EL (cell line): ENCODE data around the gene PVALB.

ENCODE experiments used
- DNase-seq: peaks from one replicate; pipeline ENCODE4 v3.0.0-alpha.2; 2016

The PVALB gene

DNA sequence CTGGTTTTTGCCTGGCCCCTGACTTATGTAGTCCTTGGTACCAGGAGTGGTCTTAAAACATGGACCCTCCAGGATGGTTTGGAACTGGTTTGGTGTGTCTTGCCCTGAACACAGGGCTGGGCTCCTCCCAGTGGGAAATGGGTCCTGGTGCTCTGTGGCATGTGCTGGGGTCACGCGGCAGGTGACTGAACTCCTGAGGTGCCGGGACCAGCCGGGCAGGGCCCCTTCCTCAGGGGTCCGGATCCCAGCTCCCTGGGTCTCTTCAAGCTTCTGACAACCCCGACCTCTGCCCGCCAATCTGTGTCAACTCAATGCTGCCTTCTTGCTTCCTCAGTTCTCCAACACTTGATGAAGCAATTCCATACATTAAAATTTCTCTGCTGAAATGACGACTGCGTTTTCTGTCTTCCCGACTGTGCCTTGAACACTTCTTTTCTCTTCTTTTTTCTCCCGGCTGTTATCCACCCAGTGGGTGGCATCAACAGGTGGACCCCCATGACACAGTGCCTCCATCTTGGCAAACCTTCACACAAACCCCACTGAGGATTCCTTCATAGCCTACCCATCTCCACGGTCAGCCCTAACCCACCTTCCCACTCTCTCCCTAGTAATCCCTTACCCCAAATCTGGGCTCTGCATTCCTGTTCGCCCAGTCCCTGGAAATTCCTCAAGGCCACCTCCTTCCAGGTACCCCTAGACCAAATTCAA lies 45.3 kb downstream of the PVALB start:
- DNase-seq: no peak

DNA sequence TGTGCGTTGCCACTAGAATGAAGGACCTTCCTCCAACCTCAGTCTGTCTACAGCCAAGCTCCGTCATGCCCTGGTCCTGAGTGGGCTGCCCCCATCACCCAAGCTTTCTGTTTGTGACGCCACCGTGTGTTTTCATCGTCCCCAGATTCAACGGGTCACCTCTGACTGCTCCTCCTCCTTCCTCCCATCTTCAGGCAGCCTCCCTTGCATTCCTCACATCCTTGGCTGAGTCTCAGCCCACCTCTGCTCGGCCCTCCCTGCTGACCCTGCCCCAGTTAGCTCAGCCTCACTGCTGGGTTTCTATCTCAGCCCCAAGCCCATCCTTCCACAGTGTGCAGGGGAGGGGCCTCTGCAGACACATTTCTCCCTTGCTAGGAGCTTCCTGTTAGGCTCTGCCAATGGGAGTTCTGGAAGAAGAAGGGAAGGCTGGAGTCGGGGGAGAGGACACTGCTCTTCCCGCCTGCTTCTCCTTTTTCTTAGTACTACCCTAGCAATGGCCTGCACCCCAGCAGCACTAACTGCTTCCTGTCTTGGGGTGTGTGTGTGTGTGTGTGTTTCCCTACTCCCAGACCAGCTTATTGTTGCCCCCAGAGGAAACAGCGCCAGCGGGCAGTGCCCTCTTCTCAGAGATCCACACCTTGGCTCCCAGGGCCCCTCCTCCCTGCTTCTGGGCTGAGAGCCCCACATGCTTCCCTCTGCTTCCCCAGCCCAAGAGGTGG lies 46.2 kb downstream of the PVALB start:
- no peak for DNase-seq

DNA sequence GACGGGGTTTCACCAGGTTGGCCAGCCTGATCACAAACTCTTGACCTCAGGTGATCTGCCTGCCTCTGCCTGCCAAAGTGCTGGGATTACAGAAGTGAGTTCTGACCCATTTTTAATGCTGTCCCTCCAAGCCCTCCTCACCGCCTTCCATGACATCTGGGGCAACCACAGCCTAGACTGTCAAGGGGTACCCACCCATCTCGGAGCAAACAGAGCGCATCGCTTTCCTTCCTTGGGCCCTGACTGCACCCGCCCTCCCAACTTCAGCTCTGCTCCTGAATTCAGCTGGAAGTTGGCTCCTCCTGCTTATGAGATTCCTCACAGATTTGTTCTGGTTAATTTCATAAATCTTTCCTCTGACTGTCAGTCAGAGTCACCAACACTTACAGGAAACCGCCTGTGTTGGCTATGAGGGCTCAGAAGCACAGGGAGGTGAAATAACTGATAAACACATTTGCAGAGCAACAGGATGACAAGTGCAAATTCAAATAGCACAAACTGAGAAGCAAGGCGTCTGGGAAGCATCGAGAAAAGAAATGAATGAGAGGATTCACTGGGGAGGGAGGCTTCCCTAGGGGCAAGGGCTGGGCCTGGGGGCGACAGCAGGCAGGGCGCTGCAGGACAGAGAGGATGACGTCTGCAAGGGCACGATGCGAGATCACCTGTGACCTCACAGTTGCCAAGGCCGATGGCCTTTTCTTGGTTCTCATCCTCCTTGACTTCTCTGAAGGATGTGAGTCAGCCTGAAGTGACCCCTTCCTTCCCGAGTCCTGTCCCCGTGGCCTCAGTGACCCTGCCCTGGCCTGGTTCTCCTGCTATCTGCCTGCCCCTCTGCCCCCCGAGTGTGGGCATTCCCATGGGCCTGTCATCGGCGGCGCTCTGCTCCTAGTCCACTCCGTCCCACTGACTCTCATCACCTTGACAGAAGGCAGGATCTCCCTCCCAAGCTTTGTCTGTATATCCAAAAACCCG lies 47.0 kb downstream of the PVALB start:
- no peak for DNase-seq

DNA sequence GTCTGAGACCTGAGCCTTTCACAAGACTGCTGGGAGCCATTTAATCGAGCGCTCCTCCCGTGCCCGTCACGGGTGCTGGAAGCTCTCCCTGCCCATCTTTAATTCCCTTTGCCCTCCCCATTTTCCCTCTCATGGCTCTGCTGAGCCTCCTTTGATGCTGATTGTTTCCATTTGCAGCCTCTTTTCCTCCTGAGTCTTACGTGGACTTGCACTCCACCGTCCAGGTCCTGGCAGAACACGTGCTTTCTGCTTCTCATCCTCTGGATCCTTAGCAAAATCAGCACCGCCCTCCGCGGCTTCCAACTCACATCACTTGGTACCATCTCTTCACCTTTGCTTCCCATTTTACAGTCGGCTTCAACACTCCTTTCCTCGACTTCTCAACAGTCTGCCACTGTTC lies 48.2 kb downstream of the PVALB start:
- no peak for DNase-seq

DNA sequence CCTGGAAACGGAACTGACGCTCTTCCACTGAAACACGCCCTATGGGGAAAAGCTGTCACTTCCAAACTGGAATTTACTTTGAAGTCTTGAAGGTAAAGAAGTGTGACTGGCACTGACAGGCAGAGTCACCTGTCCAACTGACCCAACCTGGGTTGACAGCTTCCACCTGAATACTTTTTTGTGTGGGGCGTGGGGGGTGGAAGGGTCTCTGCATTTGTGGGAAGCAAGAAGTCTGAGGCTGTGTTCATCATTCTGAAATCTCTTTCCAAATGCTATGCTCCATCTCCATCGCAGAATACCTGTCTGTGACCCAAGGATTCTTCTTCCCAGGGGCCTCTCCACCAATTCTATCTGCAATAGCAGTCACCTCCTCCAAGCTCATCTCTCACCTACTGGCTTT lies 48.7 kb downstream of the PVALB start:
- no peak for DNase-seq

DNA sequence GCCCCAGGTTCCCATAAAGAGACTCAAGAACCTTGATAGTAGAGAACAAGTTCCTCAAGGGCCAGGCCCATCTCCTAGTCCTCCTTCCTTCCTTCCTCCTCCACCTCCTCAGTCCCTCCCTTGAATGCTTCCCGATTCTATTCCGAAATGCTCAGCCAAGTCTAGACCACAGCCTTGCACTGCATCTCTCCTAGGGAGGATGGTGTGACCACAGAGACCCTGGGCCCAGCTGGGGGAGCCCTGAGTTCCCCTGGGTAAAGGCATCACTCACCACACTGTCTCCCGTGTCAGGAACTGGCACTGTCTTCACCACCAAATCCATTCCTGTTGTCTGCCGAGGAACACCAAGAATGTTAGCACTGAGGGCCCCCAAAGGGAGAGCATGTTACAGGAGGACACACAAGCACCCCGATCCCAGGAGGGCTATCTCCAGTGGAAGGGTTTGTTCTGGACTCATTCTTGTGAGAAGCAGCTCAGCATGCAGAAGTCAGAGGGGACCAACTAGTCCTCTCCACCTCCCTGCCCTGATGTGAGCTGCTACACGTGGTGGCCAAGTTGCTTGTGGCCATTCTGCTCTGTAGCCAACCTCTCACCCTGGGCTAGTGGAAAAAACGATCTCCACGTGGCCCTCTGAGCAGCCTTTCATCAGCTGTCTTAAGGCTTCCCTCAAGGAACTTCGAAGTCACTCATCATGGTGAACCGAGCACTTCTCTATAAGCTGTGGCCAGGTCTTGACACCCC lies 49.6 kb downstream of the PVALB start:
- no peak for DNase-seq

DNA sequence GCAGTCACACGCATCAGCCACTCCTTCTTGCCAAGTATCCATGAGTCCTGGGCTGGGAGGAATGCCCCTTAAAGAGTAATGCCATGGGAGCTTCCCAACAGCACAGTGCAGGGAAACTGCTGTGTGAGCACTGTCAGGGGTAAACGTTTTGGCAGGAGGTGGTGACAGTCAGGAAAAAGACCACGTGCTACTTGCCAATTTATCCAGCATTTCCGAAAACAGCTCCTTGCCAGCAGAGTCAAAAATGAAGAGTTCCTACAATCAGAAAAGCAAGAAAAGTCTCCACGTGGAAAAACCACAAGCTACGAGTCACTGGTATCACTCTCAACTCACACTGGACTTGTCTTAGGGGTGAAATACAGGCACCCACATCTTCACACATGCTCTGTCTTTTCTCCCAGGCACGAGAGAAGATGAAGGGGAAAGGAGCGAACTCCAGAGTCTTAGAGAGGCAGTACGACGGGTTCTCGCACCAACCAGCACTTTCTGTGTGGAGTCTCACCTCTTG lies 50.8 kb downstream of the PVALB start:
- peak; percentile 38 for DNase-seq

DNA sequence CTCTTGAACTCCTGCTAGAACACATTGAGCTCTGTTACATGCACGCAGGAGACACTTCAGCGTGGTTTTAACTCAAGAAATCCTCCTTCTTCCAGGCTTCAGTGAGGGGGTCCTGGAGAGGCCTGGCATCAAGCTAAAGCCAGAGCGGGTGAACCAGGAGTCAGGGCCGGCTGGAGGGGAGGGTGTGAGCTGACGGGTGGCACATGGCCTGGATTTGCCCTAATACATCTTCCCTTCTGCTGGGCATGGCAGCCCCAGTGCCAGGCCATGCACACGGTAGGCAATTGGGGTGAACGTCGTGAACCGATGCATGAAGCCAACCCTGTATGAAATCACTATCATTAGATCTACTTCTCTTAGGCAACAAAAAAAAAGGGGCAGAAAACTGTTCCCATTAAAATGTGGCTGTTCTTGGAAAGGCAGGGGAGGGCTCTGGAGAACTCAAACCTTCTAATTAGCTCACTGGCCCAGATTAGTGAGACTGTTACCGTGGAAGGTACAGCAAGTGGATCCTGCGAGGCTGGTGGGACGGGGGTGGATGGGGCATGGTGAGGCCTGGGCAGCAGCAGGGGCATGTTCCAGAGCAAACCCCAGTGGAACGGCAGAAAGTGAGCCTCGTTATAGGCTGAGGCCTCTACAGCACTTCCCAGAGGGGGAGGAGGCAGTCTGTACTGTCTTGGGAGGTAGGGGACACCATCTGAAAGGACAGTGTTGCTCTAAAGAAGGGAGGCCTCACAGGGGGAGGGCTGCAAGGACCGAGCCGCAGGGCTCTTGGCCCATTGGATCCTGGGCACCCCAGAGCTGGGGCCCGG lies 51.5 kb downstream of the PVALB start:
- no peak for DNase-seq

DNA sequence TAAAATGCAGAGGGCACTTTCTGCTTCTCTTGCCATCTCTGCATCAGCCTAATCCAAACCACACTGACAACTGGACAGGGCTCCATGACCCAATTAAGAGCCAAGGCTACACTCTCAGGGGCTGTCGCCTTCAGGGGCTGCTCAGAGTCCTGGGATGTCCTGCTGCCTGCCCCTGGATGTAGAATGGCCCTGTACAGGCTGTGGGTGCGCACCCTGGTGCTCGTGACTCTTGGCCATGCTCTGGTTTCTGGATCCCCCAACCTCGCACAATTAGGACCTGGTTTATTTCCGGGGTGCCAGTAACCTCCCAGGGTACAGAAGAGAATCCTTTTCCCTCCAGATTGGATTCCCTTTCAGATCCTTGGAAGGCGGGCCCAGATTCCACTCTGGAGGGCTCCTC lies 52.2 kb downstream of the PVALB start:
- DNase-seq: no peak

DNA sequence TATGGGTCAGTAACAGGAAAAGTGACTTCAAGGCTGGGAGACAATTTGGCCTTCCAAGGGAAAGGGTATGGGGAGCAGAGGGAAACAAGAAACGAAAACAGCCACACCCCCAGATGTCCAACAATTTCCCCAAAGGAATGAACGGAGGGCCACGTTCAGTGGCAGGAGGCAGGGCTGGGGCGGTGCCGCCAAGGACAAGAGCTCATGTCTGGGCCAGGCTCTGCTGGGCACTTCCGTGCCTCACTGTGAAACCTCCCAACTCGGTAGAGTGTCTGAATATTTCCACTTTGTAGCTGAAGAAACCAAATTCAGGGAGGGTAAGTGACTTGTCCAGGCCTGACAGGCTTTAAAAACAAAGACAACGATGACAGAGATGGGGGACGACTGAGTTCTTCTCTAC lies 52.8 kb downstream of the PVALB start:
- DNase-seq: no peak

DNA sequence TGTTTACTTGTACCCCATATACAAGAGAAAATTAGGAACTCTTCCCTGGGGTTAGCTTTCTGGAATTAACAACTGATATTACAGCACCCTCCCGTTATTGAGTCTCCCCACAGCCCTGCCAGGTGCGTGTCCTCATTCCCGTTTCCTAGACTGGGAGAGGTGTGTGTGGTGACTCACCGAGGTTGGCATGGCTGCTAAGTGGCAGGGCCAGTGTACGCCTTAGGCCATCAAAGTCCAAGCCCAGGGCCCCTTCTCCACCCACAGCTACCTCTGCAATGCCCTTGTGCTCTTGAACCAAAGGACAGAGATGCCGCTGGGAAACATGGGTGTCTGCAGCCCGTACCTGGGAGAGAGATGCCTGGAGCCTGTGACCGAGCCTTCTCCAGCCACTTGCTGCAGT lies 53.3 kb downstream of the PVALB start:
- no peak for DNase-seq

DNA sequence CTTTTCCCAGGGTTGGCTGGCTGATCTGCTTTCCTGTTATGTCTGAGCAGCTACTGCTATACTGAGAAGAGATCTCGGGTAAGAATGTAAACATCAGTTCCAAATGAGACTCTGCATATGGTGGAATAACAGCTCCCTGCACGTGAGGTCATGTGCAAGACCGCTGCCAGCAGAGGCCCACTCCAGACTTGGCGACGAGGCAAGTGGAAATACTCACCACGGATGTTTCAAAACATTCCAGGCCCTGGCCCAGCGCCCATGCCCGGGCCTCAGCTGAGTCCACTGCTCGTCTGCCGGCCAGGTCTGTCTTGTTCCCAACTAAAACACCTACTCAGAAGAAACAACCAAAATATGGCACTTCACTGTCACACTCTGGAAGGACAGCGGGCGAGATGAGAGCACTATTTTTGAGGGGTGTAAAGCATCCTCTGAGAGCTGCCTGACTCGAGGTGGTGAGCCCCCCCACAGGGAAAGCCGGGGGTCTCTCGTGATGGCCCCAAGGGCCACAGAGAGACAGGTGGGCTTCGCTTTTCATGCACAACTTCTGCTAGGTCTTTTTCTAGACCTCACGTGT lies 54.1 kb downstream of the PVALB start:
- DNase-seq: no peak

DNA sequence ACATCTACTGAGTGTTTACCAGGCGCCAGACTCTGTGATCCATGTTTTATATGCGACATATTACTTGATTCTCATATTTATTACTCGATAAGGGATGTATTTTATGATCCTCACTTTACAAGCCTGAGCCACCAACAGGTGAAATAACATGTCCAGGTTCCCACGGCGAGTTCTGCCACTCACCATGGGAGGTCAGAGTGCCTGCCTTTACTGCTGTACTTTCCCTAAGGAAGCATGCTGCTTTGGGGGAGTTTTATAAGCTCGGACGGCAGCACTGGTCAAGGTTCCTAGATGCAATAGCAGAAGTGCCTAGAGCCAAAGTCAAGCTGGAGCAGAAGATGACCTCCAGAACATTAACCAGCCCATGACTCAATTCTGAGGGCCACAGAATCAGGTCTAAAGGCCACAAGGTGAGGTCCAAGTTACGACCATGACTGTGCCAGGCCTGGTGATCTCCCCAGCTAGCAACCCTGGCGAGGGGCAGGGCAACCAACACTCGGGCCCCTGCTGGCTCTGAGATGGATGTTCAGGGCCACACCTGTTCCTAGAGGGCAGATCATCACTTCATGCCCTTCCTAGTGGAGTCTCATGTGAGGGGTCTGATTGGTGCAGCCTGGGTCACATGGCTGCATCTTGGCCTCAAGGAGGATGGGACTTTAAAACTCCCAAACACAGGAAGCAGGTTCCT lies 55.1 kb downstream of the PVALB start:
- DNase-seq: no peak

DNA sequence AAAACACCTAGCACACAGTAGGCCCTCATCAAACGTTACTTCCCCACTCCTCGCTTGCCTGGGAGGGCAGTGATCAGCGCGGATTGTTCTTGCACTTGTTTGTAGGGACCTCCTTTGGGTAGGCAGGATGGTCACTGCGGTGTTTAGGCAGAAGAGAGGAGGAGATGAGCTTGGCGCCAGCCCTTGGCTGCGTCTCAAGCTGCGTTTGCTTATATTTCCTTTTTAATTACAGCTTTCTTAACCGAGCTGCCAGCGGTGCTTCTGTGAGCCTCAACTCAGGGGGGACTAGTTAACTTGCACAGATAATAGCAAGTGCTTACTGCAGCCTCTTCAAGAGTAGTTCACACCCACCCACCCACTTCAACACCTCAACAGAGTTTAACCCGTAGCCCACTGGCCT lies 56.0 kb downstream of the PVALB start:
- no peak for DNase-seq

DNA sequence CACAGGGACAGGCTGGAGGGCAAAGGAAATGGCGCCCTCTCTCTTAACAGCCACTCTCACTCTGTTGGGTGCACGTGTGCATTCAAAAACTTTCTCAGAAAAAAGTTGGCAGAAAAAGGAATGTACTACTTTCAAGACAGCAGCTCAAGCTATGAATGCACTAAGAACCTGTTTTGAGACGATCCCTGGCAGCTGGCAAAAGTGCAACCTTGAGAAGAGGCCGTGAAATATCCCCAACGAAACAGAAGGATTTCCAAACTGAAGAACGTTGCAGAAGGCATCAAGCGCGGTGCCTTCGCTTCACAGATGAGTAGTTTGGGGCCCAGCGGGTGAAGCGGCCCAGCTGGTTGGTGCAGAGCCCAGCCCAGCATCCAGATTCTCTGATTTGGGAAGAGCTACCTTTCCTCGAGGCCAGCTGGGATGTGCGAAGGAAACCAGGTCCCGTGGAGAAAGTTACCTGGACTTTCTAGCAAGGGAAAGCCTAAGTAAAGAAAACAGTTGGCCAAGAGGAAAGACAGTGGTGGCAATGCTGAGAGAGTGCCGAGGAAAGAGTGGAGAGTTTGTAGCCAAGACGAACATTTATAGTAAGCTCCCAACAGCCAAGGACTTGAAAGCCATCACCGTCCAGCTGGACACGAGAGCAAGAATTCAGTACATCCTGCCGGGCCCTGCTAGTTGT lies 57.2 kb downstream of the PVALB start:
- no peak for DNase-seq

DNA sequence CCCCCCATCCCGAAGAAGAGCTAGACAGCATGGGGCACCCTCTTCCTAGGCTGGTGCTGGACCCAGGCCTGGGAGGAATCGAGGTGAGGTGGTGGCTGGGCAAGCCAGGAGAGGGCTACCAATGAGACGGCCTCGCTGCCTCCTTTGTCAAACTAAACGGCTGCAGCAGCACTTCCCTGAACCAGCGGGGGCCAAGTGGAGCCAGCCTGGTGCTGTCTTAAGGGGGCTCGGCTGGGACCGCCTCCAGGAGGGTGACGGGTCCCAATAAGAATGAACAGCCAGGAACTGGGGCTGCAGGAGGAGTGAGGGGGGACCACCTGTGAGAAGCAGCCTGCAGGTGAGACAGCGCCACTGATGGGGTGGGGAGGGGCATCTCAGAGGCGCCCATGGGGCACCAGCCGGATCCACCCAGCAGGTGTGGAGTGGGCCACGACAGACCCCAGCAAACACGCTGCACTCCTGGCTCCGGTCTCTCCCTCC lies 58.0 kb downstream of the PVALB start:
- no peak for DNase-seq

DNA sequence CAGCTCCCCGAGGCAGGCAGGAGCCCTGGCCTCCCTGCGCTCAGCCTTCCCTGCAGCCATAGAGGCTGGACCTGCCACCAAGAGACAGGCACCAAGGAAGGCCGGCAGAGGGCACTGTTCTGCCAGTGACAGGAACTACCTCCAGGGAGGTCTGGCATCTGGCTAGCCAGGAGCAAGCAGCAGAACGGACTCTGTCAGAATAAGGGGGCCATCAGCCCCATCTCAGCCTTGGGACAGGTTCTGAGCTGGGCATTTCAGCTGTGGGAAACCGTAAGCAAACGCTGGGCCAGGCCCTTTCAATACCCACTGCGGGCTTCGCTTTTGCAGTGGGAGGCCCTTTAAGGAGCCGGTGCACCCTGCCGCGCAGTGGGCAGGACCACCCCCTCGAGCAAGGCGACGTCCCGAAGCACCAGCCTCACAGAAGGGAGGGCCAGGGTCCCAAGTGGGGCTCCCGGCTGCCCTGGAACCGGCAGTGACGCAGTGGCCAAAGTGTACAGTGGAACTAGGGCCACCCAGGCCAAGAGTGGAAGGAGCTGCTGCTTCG lies 59.1 kb downstream of the PVALB start:
- DNase-seq: peak; percentile 72

DNA sequence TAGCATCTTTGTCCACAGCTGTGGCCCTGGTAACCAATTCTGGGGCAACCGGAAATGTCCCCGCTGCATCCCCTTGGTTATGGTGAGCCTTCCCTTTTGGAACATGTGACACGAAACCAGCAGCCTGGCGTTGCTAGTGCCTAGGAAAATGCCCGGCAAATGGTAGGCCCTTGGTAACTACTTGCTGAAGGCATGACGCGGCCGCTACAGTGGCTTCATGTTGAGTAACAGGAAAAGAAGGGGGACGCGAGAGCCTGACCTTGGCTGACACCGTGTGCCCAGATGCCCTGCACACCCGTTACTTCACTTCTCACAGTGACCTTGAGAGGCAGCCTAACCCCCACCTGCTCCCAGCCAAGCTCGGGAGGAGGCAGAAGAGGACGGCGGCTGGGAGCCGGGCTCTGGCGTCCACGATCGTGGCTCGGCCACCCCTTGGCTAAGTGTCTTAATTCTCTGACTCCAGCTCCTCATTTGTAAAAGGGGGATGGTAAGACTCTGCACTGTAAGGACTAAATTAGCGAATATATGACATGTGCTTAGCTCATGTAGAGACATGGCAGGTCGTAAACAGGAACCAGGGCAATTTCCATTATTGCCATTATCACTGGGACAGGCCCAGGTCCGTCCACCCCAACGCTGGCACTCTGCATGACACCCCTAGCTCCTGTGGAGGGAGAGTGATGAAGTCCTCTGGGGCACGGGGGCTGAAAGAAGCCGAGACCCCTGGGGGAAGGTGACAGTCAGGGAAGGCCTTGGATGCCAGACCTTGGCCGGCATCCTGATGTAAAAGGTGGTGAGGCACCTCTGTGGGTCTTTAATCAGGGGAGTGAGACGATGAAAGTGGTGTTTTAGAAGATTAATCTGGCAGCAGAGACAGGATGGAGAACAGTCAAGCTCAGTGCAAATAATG lies 59.8 kb downstream of the PVALB start:
- no peak for DNase-seq

DNA sequence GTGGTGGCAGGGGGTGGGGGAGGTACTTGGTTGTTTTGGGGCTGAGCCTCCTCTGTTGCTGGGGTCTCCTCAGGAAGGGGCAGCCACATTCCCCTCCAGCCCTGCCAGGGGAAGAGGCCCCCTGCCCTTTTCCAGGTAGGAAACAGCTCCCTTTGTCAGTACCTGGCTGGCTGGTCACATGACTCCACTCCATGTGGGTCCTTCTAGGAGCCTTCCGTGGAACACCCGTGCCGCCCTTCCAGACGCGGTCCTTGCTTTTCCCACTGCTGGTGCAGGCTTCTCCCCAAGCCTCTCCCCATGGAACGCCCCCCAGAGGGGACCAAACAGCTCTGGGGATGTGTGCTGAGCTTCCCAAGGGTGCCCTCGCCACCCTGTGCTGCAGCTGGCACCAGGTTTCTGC lies 60.8 kb downstream of the PVALB start:
- DNase-seq: no peak
